NT2/D1 (cell line): ENCODE results near the gene CAPN15.

Experiments used
- YY1 ChIP-seq: IDR thresholded peaks from 2 replicates; pipeline ENCODE4 v1.6.1; 2011; ENCODE audit not compliant: insufficient read length, insufficient read depth
- ZNF274 ChIP-seq: IDR thresholded peaks from 2 replicates; pipeline ENCODE4 v1.6.1; 2011; ENCODE audit warnings: mild to moderate bottlenecking, low read depth, low read length

DNA sequence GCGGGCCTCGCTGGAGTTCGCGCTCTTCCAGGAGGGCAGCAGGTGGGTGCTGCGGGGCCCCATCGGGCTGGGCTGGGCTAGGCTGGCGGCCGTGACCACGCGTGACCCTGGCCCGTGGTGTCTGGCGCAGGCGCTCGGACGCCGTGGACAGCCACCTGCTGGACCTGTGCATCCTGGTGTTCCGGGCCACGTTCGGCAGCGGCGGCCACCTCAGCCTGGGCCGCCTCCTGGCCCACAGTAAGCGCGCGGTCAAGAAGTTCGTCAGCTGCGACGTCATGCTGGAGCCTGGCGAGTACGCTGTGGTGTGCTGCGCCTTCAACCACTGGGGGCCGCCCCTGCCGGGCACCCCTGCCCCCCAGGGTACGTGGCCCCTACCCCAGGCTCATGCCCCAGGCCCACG, 24.7 kb downstream of the CAPN15 start:
- TF ChIP-seq YY1 (no peak), ZNF274 (no peak)
